Right ventricle myocardium superior (tissue), 1 donor: ENCODE measurements around the gene TMIE. TPM values are rescaled to one million over a fixed set of nuclear protein-coding genes. Genes with fewer than 3 reads are reported as not detected.

Experiments
- ATAC-seq: fragments of 200-7000 bp; cut with Tn5 transposase; one replicate; pipeline ENCODE4 v1.9.1; 2020; ENCODE audit warnings: mild to moderate bottlenecking; ENCODE audit not compliant: poor library complexity
- DNase-seq: peaks from one replicate; pipeline ENCODE4 v3.0.0-alpha.2; 2020
- intact Hi-C: fragments of 100-400 bp; cut with DNase I; formaldehyde crosslinking; loops from one replicate; pipeline ENCODE4 v1.11.2; 2022
- total RNA-seq: library from RNA; stranded (reverse); fragmentation: NEBNext Ultra II Directional; extraction: Animal tissue kit (Norgen Biotek cat#: 25700); gene quantifications from one replicate; pipeline ENCODE4 v1.2.1, GENCODE V29; 2021
- donor health status: DM: no; HTN: yes; CAD: no; lungs with severe emphysema.

TMIE gene
- total RNA-seq, 1 donor from 2014 or later, result 1.00 TPM

DNA sequence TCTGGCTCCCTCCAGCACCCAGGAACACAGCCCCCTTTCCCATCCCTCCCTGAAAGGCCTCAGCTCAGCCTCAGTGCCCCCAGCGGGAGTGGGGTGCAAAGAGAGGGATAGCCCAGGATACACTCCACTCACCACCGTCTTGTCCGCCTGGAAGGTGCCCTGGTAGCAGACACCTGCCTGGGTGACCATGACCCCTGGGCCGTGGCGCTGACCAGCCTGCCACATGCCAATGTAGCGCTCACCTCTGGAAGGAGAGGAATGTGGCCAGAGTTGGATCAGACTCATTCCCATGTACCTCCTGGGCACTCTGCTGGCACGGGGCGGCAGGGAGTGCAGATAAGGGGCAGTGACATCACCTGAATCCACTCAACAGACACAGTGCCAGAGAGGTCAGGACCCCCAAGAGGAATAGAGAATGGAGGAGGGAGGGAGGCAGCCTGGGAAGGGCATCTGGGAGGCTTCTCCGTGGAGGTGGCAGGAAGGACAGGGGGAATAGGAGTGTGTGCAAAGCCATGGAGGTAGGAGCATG lies 20.8 kb upstream of the TMIE start:
- ATAC-seq (peak; percentile 42), DNase-seq (no peak)
- intact Hi-C loops, result no loop called here

DNA sequence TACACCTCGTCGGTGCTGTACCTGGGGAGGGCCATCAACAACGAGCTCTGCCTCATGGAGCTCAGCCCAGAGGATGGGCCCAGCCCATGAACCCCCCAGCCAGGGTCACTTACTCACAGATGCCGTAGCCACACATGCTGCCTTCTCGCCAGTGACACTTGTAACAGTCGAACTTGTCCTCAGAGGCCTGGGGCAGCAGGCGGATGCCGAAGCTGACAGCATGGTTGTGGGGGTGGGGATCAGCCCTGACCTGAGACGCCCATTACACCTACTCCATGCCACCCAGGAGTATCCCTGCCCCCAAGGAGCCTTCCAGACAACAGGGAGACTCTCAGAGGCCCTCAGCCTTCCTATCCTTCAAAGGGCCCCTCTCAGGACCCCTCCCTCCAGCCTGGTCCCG lies 19.8 kb upstream of the TMIE start:
- ATAC-seq, result no peak
- no peak for DNase-seq
- intact Hi-C loops, result no loop called here

DNA sequence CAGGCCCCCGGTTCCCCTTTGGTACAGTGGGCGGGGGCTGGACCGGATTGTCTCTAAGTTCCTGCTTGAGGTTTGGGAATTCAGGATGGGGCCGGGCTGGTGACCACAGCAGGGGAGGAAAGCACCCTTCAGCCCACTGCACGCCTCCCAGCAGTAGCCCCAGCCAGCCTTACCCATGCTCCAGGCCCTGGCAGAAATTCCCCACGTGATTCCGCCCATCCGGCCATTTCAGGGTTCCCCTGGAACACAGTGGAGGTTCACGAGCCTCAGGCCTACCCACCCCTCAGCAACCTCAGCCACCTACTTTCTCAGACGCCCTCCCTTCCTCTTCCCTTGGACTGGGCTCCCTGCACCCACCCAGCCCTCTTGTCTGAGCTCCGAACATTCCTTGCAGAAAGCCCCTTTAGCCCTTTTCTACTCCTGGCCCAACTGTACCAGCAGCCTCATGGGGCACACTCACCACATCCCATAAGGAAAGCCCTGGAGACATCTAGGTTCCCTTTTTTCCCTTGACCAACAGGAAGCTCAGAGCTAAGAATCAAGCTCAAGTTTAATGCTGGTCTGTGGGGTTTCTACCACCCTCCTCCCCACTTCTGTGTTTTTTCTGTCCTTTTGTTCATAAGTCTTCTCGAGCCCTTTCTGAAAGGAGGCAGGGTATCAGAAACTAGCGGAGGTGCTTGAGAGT lies 19.2 kb upstream of the TMIE start:
- no peak for DNase-seq
- no peak for ATAC-seq
- intact Hi-C loops, result no loop called here

DNA sequence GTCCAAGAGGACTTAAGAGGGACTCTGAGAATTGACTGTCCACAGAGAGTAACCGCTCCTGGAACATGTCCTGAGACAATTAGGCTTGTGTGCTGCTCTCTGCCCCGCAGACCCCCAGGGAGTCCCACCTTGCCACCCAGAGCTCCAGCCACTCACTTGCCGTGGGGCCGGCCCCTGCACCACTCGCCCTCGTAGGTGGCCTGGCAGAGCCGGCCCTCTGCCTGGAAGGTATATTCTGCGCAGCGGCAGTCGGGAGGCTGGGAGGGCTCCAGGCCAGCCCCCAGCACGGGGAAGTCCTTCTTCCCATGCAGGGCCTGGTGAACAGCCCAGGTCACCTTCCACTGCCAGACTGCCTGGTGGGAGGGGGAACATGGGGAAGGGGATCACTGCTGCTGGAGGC lies 18.2 kb upstream of the TMIE start:
- DNase-seq (no peak), ATAC-seq (no peak)
- intact Hi-C loops, result no loop called here

DNA sequence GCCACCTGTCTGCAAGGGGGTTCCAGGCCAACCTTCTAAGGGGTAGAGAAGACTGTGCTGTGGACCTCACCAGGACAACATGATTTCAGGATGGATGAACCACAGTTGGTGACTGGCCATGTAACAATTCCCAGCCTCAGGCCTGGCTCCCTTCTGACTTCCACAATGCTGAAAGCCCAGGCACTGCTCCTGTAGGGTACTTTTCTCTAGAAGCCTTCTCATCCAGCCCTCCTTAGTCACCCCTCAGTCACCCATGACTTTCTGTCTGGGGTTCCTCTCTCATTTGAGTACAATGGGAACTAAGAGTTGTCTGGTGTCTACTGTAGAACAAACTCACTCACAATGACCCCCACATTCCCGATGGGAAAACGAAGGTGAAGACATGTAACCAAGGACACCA lies 16.3 kb upstream of the TMIE start:
- DNase-seq (no peak), ATAC-seq (no peak)
- intact Hi-C loops, result no loop called here

DNA sequence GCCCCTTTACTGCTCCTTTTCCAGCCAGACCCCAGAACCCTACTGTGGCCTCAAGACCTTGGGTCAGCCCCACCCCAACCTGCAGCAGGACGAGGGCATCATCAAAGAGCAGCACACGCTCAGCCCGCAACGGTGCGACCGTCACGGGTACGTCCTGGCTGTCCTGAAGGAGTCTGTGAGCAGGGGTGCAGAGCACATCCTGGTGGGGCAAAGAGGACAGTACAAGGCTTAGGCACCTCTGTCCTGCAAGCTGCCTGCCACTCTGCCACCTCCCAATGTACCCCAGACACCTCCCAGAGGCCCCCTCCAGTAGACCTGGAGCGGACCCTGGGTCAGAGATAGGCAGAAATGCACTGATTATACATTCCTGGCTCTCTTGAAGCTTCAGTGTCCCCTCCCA lies 15.7 kb upstream of the TMIE start:
- ATAC-seq (no peak), DNase-seq (no peak)
- intact Hi-C loops, result no loop called here

DNA sequence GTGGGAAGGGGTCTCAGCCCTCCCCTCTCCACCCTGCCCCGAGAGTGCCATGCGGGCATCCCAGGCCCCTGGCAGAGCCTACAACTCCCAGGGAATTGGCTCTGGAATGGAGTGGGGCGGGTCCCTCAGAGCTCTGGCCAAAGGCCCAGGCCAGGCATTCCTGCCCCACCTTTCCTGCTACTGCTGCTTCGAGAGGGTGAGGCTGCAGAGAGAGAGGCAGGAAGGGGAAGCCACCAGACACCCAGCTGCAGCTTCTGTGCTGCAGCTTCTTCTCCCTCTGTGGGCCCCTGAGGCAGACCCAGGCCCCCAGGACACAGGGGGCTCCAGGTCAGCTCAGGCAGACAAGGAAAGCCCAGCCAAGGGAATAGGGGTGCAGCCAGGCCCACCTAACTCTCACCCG lies 10.4 kb upstream of the TMIE start:
- DNase-seq, result peak; percentile 75
- peak; percentile 39 for ATAC-seq
- intact Hi-C loops, result no loop called here

DNA sequence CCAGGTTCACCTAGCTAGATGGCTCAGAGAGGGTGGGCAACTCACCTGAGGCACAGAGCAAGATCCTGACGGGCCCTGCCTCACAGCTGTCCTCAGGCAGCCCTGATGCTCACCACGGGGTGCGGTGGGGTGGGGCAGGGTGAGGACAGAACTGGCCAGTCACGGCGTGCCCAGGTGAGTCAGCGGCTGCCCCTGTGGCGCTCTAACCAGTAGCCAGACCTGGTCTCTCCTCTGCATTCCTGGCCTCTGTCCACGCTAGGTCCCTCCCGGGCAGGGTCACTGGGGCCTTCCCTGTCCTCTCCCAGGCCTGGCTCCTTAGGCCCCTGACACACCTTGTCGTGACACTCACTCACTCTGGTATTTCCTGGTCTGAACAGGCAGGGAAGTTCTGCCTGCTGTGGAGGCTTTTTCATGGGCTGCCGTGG lies 8.6 kb upstream of the TMIE start:
- no peak for ATAC-seq
- intact Hi-C loops, result no loop called here

DNA sequence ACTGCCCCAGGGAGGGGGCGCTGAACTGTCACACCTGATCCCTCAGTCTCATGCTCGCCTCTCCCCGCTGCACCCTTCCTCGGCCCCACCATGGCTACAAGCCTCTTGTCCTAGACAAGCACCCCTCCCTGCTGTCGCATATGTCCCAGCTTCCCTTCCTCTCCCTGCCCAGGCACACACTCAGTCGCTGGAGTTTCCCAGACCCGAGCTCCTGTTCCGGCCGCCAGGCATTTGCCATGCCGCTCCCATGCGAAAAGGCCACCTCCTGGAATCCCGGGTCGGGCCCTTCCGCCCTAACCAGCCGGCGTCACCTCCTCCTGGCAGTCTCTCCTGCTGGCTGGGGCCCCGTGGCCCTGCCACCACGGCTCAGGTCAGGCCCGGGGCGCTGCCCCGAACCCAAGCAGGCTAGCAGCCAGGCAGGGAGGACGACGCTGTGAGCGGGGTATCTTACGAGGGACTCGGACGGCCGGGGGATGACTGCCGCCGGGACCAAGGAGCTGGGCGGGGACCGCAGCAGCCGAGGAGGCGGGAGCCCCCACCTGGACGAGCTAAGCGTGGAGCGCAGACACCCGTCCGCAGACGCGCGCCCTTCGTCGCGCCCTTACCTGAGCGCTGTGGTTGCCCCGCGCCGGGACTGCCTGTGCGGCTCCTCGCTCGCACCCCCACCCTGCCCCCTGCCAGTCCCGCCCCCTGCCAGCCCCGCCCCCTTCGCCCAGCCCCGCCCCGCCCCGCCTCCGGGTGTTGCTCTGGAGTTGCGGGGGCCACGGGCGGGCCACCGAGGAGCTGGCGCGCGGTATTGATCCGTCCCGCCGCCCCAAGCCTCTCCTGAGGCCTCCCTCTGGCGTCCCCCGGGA lies 7.9 kb upstream of the TMIE start, which contains the start of gene ALS2CL:
TSS of gene ALS2CL (minus strand) at position 642 of the 854 bp plus-strand sequence. CDS start 4,239 bp downstream, outside the sequence.
- ATAC-seq (peak; percentile 76), DNase-seq (peak; percentile 81)
- intact Hi-C loops, result no loop called here

More for the DNA sequence above, 8.6 kb upstream of the TMIE start:
- DNase-seq, result no peak

DNA sequence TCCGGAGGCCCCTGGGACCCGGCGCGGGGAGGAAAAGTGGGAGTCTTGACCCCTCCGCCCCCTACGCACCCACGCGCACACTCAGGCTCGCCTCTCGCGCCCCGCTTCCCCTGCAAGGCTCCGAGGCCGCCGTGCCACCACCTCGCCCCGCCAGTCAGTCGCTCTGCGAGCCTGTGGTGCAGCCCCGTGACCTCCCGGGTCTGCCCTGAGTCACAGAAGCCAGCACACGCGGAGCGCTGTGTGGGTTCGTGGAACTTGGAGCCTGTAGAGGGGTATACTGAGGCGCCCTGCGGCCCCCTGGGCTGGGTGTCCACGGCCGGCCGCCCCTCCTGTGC lies 7.3 kb upstream of the TMIE start:
- DNase-seq (no peak), ATAC-seq (peak; percentile 16)
- intact Hi-C loops, result no loop called here

DNA sequence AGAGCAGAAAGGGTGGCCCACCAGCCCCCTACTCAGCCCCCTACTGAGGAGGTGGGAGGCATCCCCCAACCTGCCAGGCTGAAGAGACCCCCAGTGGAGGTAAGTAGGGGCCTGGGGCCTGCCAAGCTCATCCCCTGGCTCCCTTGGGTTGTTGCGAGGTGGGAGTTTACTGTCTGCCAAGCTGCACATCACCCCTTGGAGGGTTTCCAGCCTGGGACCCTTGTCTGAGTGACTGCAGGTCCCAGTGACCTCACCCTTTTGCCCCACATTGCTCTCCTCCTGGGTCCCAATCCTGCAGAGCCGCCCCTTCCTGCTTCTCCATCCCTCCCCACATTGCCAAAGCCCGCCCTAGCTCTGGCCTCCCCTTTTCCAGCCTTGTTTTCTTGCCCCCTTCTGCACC lies 6.7 kb upstream of the TMIE start:
- ATAC-seq (no peak), DNase-seq (no peak)
- intact Hi-C loops, result no loop called here

DNA sequence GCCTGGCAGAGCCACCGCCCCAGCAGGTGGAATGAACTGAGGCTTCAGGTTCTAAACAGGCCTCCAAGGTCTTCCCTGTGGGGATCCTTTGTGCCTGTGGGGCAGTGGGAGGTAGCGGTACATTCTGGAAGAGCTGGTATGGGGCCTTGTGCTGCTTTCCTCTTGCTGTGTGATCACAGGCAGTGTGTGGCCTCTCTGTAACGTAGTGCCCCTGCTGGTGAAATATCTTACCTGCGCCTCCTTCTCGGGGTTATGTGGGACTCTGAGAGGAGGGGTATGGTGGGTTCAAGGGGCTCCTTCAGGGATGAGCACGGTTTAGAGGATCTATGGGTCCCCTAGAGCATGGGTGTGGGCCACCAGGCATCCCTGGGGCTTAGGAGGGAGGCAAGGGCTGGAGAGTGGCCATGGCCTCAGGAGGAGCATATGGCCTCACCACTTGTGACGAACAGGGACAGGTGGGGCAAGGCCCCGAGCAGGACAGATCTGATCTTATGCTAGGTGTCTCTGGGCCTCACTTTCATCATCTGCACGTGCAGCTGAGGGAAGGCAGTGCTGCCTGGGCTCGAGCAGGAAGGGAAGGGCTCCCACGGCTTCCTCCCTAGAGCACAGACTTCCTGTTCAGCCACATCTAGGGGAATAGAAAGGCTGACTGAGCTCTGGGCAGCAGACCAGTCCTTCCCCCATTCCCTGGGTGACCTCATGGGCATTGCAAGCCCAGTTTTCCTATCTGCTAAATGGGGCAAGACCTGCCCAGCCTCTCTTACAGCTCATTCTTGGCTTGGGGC lies 5.8 kb upstream of the TMIE start:
- ATAC-seq (peak; percentile 13), DNase-seq (peak; percentile 82)
- intact Hi-C loops, result no loop called here

DNA sequence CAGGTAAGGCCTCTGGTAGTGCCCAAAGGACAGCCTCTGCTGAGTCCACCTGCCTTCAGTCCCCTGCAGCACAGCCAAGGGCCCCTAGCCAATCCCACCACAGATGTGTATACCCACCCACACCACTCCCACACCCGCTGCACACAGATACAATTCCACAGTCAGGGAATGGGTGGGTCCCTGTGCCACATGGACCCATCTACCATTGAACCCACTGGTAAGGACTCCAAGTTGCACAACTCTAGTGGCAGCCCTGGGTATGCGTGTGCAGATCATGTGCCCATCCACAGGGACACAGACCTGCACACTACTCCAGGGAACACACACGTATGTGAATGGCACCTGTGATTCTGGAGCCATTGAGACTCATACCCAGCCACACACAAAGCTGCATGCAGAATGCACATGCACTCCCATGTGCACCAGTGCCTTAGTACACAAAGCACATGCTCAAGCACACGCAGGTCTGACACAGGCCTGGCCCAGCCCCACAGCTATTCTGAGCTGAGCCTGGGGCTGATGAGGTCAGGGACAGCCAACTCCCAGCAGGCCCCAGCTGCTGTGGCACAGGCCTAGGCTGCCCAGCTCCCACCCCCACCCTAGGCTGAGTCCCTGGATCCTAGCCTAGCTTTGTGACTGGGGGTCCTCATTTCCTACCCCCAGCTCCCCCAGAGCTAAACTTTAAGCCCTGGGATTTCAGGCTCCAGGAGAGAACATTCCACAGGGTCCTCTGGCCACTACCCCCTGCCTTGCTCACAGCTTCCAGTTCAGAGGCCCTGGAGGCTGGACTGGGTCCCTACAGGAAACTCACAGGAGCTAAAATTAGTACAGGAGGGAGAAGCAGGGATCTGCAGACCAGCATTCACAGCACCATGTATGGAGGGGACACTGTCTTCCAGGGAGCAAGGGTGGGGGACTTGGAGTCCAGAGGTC lies 5.0 kb upstream of the TMIE start:
- ATAC-seq, result peak; percentile 67
- intact Hi-C loops, result no loop called here
- DNase-seq, result peak; percentile 78

DNA sequence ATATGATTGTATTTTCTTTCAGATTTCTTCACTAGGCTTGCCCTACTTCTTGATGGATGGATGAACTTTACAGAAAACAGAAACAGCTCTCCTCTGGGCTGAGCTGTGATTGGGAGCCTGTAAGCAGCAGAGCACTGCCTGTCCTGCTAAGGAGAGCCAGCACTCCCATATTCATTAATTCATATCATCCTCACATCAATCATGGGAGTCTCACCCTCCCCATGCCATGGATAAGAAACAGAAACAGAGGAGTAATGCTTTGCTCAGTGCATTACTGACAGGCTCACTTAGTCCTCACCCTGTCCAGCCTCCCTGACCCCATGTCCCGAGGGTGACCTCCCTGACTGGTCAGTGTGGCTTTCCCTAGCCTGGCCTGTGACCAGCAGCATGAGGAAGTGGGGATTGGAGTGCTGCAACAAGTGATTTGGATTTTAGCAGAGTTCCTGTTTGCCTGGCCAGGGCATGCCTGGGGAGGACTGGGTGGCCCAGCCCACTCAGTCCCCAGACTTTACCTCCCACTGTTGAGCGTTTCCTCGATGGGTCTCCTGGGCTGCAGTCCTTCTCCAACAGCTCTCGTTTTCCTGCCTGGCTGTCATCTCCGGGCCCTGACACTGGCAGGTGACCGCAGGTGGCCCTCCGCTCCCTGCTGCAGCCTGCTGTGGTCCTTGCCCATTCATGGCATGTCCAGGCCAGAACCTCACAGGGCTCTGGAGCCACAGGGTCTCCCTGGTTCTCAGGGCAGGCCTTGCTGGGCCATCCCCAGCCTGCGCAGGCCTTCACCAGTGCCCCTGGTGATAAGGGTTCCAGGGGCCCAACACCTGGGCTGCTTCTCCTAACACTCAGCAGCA lies 1.3 kb upstream of the TMIE start:
- ATAC-seq (peak; percentile 3), DNase-seq (peak; percentile 79)
- intact Hi-C loops, result loop anchor here (10.0 kb wide), 2 partner anchors 145 to 305 kb away; no protein-coding TSS in a partner anchor

DNA sequence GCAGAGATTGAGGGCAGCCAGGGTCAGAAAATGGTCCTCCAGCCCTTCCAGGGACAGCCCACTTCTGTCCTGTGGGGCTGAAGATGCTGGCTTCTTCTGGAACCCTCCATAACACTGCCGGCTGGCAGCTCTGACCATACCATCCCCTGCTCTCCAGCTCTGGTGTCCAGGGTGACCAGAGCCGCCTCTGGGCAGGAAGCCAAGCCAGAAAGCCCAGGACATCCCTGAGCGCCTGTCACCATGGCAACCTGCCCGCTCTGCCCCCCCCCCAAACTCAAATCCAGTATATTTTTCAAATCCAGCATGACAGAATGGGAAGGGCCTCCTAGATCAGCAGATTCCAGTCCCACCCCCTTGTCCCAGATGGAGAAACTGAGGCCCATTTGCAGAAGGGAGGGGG lies 420 bp upstream of the TMIE start:
- ATAC-seq, result no peak
- intact Hi-C loops, result loop anchor here (10.0 kb wide), 2 partner anchors 144 to 304 kb away; no protein-coding TSS in a partner anchor
- peak; percentile 63 for DNase-seq

DNA sequence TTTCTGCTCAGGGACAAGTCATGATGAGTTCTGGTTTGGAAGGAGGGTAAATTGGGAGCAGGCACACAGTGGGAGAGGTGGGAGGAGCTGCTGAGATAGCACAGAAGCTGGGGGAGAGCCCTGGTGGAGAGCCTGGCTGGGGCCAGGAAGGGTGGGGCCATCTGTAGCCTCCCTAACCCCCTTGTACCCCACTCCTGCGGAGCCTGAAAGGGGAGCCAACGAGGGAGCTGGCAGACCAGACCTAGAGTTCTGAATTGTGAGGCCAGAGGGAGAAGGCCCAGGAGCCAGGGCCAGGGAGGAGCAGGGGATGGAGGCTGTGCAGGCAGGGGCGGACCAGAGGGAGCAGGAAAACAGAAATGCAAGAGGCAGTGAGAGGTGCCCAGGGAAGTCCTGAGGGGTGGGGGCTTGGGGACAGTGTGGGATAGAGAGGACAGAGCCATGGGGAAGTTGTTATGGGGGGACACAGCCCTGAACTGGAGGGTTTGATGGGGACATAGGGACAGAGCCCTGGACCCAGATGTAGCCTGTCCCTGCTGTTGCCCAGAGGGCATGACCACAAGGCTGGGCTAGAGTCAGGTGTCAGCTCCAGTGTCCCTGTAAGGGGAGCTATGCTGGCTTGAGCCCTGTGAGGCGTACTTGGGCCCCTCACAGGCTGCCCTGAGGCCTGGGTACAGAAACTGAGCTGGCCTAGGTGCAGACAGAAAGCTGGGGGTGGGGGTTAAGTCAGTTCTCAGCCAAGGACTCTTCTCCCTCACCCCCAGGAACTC lies 1.2 kb downstream of the TMIE start:
- intact Hi-C loops, result loop anchor here (10.0 kb wide), 2 partner anchors 142 to 302 kb away; no protein-coding TSS in a partner anchor
- ATAC-seq (no peak), DNase-seq (peak; percentile 31)
